Measurements from ENCODE around the gene MYL10. TPM values are rescaled to one million over a fixed set of nuclear protein-coding genes. Genes with fewer than 3 reads are reported as not detected.

MYL10 gene
- total RNA-seq, 2 donors from 2014 or later: not detected

GRCh38 chr7:101563943-101564777 lies 64.9 kb downstream of the MYL10 start:
- Histone ChIP-seq H3K4me1 (ENCODE audit: control insufficient read depth in 1 of 2, low read depth in 2 of 2) (no peaks in the 10 kb centered on the region), H3K27ac (no peak overlapping the region), H3K9me3 (no peaks in the 10 kb centered on the region), H3K36me3 (no peaks in the 10 kb centered on the region), H3K27me3 (replicated peaks; ENCODE audit: insufficient read depth) (no peaks in the 10 kb centered on the region), H3K4me3 (no peak overlapping the region)
- ATAC-seq (ENCODE audit: insufficient number of reproducible peaks, low FRiP score, low read depth): no peak
- TF ChIP-seq, protein P1, sequence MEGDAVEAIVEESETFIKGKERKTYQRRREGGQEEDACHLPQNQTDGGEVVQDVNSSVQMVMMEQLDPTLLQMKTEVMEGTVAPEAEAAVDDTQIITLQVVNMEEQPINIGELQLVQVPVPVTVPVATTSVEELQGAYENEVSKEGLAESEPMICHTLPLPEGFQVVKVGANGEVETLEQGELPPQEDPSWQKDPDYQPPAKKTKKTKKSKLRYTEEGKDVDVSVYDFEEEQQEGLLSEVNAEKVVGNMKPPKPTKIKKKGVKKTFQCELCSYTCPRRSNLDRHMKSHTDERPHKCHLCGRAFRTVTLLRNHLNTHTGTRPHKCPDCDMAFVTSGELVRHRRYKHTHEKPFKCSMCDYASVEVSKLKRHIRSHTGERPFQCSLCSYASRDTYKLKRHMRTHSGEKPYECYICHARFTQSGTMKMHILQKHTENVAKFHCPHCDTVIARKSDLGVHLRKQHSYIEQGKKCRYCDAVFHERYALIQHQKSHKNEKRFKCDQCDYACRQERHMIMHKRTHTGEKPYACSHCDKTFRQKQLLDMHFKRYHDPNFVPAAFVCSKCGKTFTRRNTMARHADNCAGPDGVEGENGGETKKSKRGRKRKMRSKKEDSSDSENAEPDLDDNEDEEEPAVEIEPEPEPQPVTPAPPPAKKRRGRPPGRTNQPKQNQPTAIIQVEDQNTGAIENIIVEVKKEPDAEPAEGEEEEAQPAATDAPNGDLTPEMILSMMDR (IDR thresholded peaks at IDR 0.05): no peak
- DNase-seq (ENCODE audit: low spot score): no peak

Other genes with a start within 250 kb of the MYL10 start
- gene CUX1, start 188.3 kb upstream of the MYL10 start, total RNA-seq: 100 to 1,000 TPM in 1 of 2 donors, 10 to 100 TPM in 1; 85.0 to 179 TPM